NT2/D1 (cell line): ENCODE data around the gene CORO2A.

Experiments
- SUZ12 ChIP-seq: IDR thresholded peaks from 2 replicates; pipeline ENCODE4 v1.6.1; 2011; ENCODE audit not compliant: insufficient read length, insufficient read depth; ENCODE audit errors: extremely low read depth
- YY1 ChIP-seq: IDR thresholded peaks from 2 replicates; pipeline ENCODE4 v1.6.1; 2011; ENCODE audit not compliant: insufficient read length, insufficient read depth
- ZNF274 ChIP-seq: IDR thresholded peaks from 2 replicates; pipeline ENCODE4 v1.6.1; 2011; ENCODE audit warnings: mild to moderate bottlenecking, low read depth, low read length

DNA sequence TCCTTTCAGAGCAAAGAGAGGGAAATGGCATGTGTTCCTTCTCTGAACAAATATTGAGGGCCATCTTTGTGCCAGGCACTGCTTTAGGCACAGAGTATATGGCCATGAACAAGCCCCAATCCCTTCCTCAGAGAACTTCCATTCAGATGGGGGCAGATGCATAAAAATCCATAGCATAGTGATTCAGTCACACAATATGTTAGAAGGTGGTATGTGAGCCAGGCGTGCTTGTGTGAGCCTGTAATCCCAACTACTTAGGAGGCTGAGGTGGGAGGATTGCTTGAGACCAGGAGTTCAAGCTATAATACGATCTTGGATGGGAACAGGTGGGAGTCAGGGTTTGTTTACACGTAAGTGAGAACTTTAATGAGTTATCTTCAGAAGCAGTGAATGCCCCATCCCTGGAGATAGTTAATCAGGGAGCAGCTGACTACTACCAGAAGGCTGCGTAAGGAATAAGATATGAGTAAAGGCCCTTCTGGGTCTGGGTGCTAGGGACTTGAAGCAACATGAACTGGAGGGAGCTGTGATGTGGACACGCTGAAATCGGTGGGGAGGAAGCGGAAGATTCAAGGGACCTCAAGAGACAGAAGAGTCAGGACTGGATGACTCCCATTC is 108.8 kb downstream of the CORO2A start:
- no peak for TF ChIP-seq ZNF274
- TF ChIP-seq YY1: no peak
- TF ChIP-seq SUZ12: no peak
